ENCODE data around the gene SDCBP2. TPM values are rescaled to one million over a fixed set of nuclear protein-coding genes. Genes with fewer than 3 reads are reported as not detected.
A peak's percentile ranks its signal among the peaks of the same experiment; 100 is the strongest.

Gene SDCBP2
- total RNA-seq, 1 experiment from 2014 or later, result 1.9 TPM

DNA sequence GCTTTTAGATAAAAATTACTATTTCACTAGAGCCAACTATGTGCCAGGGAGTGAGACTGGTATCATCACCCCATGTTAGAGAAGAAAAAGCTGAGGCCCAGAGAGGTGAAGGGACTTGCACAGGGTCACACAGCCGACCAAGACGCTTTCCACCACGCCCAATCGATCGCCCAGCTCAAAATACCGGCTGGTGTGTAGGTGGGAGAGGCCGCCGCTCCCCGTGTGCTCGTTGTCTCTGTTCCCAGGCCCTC, 63.1 kb downstream of the SDCBP2 start:
- no peak overlapping the region for H3K14ac ChIP-seq (ENCODE audit: insufficient read depth, low read length)
- no peak overlapping the region for H2BK120ac ChIP-seq (ENCODE audit: low read depth, low read length, poor library complexity, severe bottlenecking)
- no peak overlapping the region for H2BK5ac ChIP-seq (ENCODE audit: insufficient read length, low read length)
- no peaks in the 10 kb centered on the region for H3K23me2 ChIP-seq (ENCODE audit: insufficient read length, low read depth, low read length, poor library complexity, severe bottlenecking)
- no peak overlapping the region for H3K27ac ChIP-seq (ENCODE audit: insufficient read length, low read depth, low read length)
- H4K20me1 ChIP-seq (ENCODE audit: control insufficient read depth, insufficient read depth, insufficient read length), result no peaks in the 10 kb centered on the region
- H2BK12ac ChIP-seq (ENCODE audit: insufficient read length, low read depth, low read length), result no peak overlapping the region
- no peak overlapping the region for H3K56ac ChIP-seq (ENCODE audit: insufficient read length, low read depth, low read length)
- H2BK20ac ChIP-seq (ENCODE audit: low read depth, low read length, poor library complexity, severe bottlenecking), result no peak overlapping the region
- H2AFZ ChIP-seq (ENCODE audit: low read length), result no peak overlapping the region
- H3K9ac ChIP-seq (ENCODE audit: extremely low read depth, insufficient read length, low read length), result no peak overlapping the region
- H3K36me3 Mint-ChIP-seq (ENCODE audit: insufficient read depth in 1 of 3, low read depth in 3 of 3), result no peaks in the 10 kb centered on the region
- no peak overlapping the region for H4K8ac ChIP-seq (replicated peaks; ENCODE audit: insufficient read length, low read depth, low read length)
- H3K79me2 ChIP-seq (ENCODE audit: insufficient read depth, low read length), result no peaks in the 10 kb centered on the region
- no peaks in the 10 kb centered on the region for H3K4me1 ChIP-seq (ENCODE audit: insufficient read depth, low read length)
- no peaks in the 10 kb centered on the region for H3K79me1 ChIP-seq (ENCODE audit: insufficient read depth, low read depth, low read length, poor library complexity, severe bottlenecking)
- peak overlapping the region in 2 of 3 experiments; percentile 24 to 65; a peak in 1 of 7 replicates for H3K27ac Mint-ChIP-seq
- H4K91ac ChIP-seq (ENCODE audit: insufficient read length, low read depth, low read length), result no peak overlapping the region
- no CpG with 5 or more reads among the region's 10 CpGs for WGBS (ENCODE audit: extremely low coverage, insufficient read length, low lambda C conversion rate)
- no peaks in the 10 kb centered on the region; a peak in 1 of 5 replicates for H3K9me3 Mint-ChIP-seq
- no peaks in the 10 kb centered on the region for H3K9me3 ChIP-seq (ENCODE audit: control insufficient read depth, low read depth, low read length)
- H3K4me2 ChIP-seq (ENCODE audit: insufficient read depth, insufficient read length, low read length), result peak overlapping the region; percentile 43
- no peaks in the 10 kb centered on the region for H3K27me3 ChIP-seq (ENCODE audit: insufficient read depth, low read length)
- no peak overlapping the region for H3K18ac ChIP-seq (ENCODE audit: insufficient read length, low read depth, low read length)
- H4K5ac ChIP-seq (ENCODE audit: insufficient read length, low read depth, low read length), result no peak overlapping the region
- no peak overlapping the region for H2BK15ac ChIP-seq (ENCODE audit: low read depth, low read length)
- H3K4me3 Mint-ChIP-seq, result peak overlapping the region; percentile 71 to 87
- peaks cover 16 to 27% of the 10 kb centered on the region in 2 experiments for H3K4me1 Mint-ChIP-seq
- H2AK5ac ChIP-seq (ENCODE audit: insufficient read length, low read length), result no peak overlapping the region
- TF ChIP-seq, protein P1, sequence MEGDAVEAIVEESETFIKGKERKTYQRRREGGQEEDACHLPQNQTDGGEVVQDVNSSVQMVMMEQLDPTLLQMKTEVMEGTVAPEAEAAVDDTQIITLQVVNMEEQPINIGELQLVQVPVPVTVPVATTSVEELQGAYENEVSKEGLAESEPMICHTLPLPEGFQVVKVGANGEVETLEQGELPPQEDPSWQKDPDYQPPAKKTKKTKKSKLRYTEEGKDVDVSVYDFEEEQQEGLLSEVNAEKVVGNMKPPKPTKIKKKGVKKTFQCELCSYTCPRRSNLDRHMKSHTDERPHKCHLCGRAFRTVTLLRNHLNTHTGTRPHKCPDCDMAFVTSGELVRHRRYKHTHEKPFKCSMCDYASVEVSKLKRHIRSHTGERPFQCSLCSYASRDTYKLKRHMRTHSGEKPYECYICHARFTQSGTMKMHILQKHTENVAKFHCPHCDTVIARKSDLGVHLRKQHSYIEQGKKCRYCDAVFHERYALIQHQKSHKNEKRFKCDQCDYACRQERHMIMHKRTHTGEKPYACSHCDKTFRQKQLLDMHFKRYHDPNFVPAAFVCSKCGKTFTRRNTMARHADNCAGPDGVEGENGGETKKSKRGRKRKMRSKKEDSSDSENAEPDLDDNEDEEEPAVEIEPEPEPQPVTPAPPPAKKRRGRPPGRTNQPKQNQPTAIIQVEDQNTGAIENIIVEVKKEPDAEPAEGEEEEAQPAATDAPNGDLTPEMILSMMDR (conservative IDR thresholded peaks at IDR 0.05), result no peak
- no peak overlapping the region for H3K23ac ChIP-seq (ENCODE audit: insufficient read length, low read depth, low read length)
- H3K27me3 Mint-ChIP-seq (ENCODE audit: low read depth), result peaks cover 27% of the 10 kb centered on the region
- no peak overlapping the region for H3K4ac ChIP-seq (ENCODE audit: low read depth, low read length)
- DNase-seq, result no peak
- no peak overlapping the region for H3T11ph ChIP-seq (ENCODE audit: low read length)

All from H9 (cell line).